ENCODE measurements around the gene PIBF1.

DNA sequence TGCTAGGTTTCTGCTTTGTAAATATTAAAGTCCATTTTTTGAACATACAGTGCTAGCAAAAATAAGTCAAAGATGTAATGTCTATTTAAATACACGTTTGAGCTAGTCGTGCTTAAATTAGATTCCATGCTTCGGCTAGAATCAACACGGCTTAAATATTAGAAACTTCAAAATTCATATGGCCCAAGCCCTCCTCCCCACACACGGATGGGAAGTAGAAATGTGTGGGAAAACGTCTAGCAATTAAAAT lies 276.1 kb downstream of the PIBF1 start:
- no peak for TF ChIP-seq JUND (IDR thresholded peaks at IDR 0.05; ENCODE audit: low read depth, low read length)
- TF ChIP-seq, protein P1, sequence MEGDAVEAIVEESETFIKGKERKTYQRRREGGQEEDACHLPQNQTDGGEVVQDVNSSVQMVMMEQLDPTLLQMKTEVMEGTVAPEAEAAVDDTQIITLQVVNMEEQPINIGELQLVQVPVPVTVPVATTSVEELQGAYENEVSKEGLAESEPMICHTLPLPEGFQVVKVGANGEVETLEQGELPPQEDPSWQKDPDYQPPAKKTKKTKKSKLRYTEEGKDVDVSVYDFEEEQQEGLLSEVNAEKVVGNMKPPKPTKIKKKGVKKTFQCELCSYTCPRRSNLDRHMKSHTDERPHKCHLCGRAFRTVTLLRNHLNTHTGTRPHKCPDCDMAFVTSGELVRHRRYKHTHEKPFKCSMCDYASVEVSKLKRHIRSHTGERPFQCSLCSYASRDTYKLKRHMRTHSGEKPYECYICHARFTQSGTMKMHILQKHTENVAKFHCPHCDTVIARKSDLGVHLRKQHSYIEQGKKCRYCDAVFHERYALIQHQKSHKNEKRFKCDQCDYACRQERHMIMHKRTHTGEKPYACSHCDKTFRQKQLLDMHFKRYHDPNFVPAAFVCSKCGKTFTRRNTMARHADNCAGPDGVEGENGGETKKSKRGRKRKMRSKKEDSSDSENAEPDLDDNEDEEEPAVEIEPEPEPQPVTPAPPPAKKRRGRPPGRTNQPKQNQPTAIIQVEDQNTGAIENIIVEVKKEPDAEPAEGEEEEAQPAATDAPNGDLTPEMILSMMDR (IDR thresholded peaks at IDR 0.05 in 2 of 3, conservative IDR thresholded peaks at IDR 0.05 in 1 of 3; ENCODE audit: control insufficient read depth in 2 of 3, extremely low read depth in 1 of 3, insufficient read depth in 1 of 3, low read depth in 3 of 3, low read length in 3 of 3): no peak
- no peak for TF ChIP-seq SIN3A (IDR thresholded peaks at IDR 0.05; ENCODE audit: low read depth, low read length)
- TF ChIP-seq, protein P2, sequence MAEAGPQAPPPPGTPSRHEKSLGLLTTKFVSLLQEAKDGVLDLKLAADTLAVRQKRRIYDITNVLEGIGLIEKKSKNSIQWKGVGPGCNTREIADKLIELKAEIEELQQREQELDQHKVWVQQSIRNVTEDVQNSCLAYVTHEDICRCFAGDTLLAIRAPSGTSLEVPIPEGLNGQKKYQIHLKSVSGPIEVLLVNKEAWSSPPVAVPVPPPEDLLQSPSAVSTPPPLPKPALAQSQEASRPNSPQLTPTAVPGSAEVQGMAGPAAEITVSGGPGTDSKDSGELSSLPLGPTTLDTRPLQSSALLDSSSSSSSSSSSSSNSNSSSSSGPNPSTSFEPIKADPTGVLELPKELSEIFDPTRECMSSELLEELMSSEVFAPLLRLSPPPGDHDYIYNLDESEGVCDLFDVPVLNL (IDR thresholded peaks at IDR 0.05; ENCODE audit: low read depth, low read length): no peak
- no peak for TF ChIP-seq YY1 (IDR thresholded peaks at IDR 0.05; ENCODE audit: low read depth, low read length)
- TF ChIP-seq POLR2A (IDR thresholded peaks at IDR 0.05; ENCODE audit: low read depth, low read length): no peak
- no peak for TF ChIP-seq GABPA (IDR thresholded peaks at IDR 0.05; ENCODE audit: low read depth)
- no peak for TF ChIP-seq WRNIP1 (IDR thresholded peaks at IDR 0.05; ENCODE audit: borderline replicate concordance, low read depth, low read length)
- TF ChIP-seq, protein P3, sequence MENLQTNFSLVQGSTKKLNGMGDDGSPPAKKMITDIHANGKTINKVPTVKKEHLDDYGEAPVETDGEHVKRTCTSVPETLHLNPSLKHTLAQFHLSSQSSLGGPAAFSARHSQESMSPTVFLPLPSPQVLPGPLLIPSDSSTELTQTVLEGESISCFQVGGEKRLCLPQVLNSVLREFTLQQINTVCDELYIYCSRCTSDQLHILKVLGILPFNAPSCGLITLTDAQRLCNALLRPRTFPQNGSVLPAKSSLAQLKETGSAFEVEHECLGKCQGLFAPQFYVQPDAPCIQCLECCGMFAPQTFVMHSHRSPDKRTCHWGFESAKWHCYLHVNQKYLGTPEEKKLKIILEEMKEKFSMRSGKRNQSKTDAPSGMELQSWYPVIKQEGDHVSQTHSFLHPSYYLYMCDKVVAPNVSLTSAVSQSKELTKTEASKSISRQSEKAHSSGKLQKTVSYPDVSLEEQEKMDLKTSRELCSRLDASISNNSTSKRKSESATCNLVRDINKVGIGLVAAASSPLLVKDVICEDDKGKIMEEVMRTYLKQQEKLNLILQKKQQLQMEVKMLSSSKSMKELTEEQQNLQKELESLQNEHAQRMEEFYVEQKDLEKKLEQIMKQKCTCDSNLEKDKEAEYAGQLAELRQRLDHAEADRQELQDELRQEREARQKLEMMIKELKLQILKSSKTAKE (IDR thresholded peaks at IDR 0.05; ENCODE audit: low read depth, poor library complexity, severe bottlenecking): no peak

All from GM12878 (cell line).